MM.1S (cell line): ENCODE data around the gene TMEM187.

Source experiments
- DNase-seq: peaks from one replicate; pipeline ENCODE4 v3.0.0-alpha.2; 2015
- H2AFZ ChIP-seq: fragments of 300-600 bp; sonication (generic); 2 replicates; pipeline ENCODE4 v1.6.0; 2016; ENCODE audit warnings: antibody characterized with exemption, low read length
- H3F3A ChIP-seq: fragments of 300-600 bp; sonication (generic); 2 replicates; pipeline ENCODE4 v1.6.1; 2016; ENCODE audit warnings: mild to moderate bottlenecking, antibody characterized with exemption, low read length, moderate library complexity, mixed read lengths; ENCODE audit not compliant: insufficient read depth
- H3K27ac ChIP-seq: fragments of 300-600 bp; sonication (generic); 2 replicates; pipeline ENCODE4 v1.5.1; 2016; ENCODE audit warnings: mild to moderate bottlenecking, low read length
- H3K27me3 ChIP-seq: fragments of 300-600 bp; sonication (generic); replicated peaks from 2 replicates; pipeline ENCODE4 v1.6.0; 2016; ENCODE audit warnings: low read length; ENCODE audit not compliant: insufficient read depth
- H3K36me3 ChIP-seq: fragments of 300-600 bp; sonication (generic); replicated peaks from 2 replicates; pipeline ENCODE4 v1.6.1; 2016; ENCODE audit warnings: mild to moderate bottlenecking, low read length, mixed read lengths; ENCODE audit not compliant: insufficient read depth
- H3K4me1 ChIP-seq: fragments of 300-600 bp; sonication (generic); 2 replicates; pipeline ENCODE4 v1.6.1; 2016; ENCODE audit warnings: low read length, mixed read lengths
- H3K4me2 ChIP-seq: fragments of 300-600 bp; sonication (generic); 2 replicates; pipeline ENCODE4 v1.6.0; 2016; ENCODE audit warnings: low read depth, low read length
- H3K4me3 ChIP-seq: fragments of 300-600 bp; sonication (generic); 2 replicates; pipeline ENCODE4 v1.5.1; 2016; ENCODE audit warnings: low read length, mixed read lengths
- H3K79me2 ChIP-seq: fragments of 300-600 bp; sonication (generic); 2 replicates; pipeline ENCODE4 v1.6.1; 2016; ENCODE audit warnings: mixed run types, low read length, mixed read lengths
- H3K9ac ChIP-seq: fragments of 300-600 bp; sonication (generic); 2 replicates; pipeline ENCODE4 v1.6.1; 2016; ENCODE audit warnings: low read length, mixed read lengths
- H3K9me2 ChIP-seq: fragments of 300-600 bp; sonication (generic); replicated peaks from 2 replicates; pipeline ENCODE4 v1.6.1; 2016; ENCODE audit warnings: mild to moderate bottlenecking, low read length, mixed read lengths; ENCODE audit not compliant: insufficient read depth
- H3K9me3 ChIP-seq: fragments of 300-600 bp; sonication (generic); replicated peaks from 2 replicates; pipeline ENCODE4 v1.6.1; 2016; ENCODE audit warnings: mild to moderate bottlenecking, low read length, mixed read lengths; ENCODE audit not compliant: insufficient read depth
- H4K20me1 ChIP-seq: fragments of 300-600 bp; sonication (generic); 2 replicates; pipeline ENCODE4 v1.6.1; 2016; ENCODE audit warnings: mild to moderate bottlenecking, low read length, moderate library complexity, mixed read lengths; ENCODE audit not compliant: insufficient read depth
- EZH2 ChIP-seq: fragments of 300-600 bp; sonication (generic); optimal IDR thresholded peaks from 2 replicates; pipeline ENCODE3; 2017; ENCODE audit warnings: low read depth, mild to moderate bottlenecking, antibody characterized with exemption, low read length, mixed read lengths
- EZH2phosphoT487 ChIP-seq: fragments of 300-600 bp; sonication (generic); IDR thresholded peaks from 2 replicates; pipeline ENCODE4 v1.6.1; 2018; ENCODE audit warnings: antibody characterized with exemption, low read length
- TF ChIP-seq, protein P1 (sequence below): fragments of 300-600 bp; sonication (generic); IDR thresholded peaks from 2 replicates; pipeline ENCODE4 v1.5.1; 2016; ENCODE audit warnings: antibody characterized with exemption, low read length, mixed read lengths

Gene TMEM187

DNA sequence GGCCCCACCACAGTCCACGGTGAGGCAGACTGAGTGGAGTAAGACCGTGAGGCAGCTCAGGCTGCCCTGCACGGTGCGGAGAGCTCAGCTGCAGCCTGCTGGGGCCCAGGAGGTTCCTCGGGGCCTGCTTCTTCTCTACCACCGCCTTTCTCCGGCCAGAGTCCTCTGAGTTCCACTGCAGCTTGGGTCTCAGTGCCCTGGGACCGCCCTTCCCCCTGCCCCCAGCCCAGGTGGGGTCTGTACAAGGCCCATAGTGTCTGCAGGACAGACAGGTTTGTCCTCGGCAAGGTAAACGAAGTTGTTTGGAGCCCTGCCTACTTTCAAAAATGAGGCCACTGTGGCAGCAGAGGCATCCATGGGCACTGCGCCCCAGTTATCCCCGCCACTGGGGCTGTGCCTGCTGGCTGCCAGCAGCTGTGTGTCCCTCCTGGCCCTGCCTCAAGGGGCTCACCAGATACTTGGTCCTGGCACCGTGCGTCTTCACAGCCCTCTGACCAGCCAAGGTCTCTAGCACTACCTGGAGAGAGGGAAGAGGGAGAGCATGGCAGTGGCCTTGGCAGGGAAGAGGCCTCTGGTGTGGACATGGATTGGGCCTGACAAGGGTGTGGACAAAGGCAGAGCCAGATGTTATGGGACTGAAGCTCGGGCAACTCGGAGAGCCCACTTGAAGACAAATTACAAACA lies 43.2 kb downstream of the TMEM187 start:
- no peaks in the 10 kb centered on the region for H3K9me3 ChIP-seq
- DNase-seq: no peak
- no peak overlapping the region for H3K9ac ChIP-seq
- TF ChIP-seq, protein P1, sequence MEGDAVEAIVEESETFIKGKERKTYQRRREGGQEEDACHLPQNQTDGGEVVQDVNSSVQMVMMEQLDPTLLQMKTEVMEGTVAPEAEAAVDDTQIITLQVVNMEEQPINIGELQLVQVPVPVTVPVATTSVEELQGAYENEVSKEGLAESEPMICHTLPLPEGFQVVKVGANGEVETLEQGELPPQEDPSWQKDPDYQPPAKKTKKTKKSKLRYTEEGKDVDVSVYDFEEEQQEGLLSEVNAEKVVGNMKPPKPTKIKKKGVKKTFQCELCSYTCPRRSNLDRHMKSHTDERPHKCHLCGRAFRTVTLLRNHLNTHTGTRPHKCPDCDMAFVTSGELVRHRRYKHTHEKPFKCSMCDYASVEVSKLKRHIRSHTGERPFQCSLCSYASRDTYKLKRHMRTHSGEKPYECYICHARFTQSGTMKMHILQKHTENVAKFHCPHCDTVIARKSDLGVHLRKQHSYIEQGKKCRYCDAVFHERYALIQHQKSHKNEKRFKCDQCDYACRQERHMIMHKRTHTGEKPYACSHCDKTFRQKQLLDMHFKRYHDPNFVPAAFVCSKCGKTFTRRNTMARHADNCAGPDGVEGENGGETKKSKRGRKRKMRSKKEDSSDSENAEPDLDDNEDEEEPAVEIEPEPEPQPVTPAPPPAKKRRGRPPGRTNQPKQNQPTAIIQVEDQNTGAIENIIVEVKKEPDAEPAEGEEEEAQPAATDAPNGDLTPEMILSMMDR: no peak
- TF ChIP-seq EZH2phosphoT487 (no peak), EZH2 (no peak)
- H3K4me3 ChIP-seq: no peak overlapping the region
- H3K79me2 ChIP-seq: peaks cover 75% of the 10 kb centered on the region
- H3K27me3 ChIP-seq: no peaks in the 10 kb centered on the region
- no peaks in the 10 kb centered on the region for H3K9me2 ChIP-seq
- peaks cover 10% of the 10 kb centered on the region for H3F3A ChIP-seq
- no peak overlapping the region for H3K27ac ChIP-seq
- no peaks in the 10 kb centered on the region for H4K20me1 ChIP-seq
- no peaks in the 10 kb centered on the region for H3K36me3 ChIP-seq
- no peak overlapping the region for H3K4me2 ChIP-seq
- no peak overlapping the region for H2AFZ ChIP-seq
- peaks cover 23% of the 10 kb centered on the region for H3K4me1 ChIP-seq

GRCh38 chrX:154016366-154017076 lies 44.0 kb downstream of the TMEM187 start:
- H3K27me3 ChIP-seq: no peaks in the 10 kb centered on the region
- H3K9me2 ChIP-seq: no peaks in the 10 kb centered on the region
- peaks cover 10% of the 10 kb centered on the region; the same call in 1 of the 2 replicates for H3F3A ChIP-seq
- no peak for DNase-seq
- no peak overlapping the region for H3K27ac ChIP-seq
- no peaks in the 10 kb centered on the region for H3K9me3 ChIP-seq
- H2AFZ ChIP-seq: no peak overlapping the region
- peaks cover 81% of the 10 kb centered on the region for H3K79me2 ChIP-seq
- H3K4me1 ChIP-seq: peaks cover 20% of the 10 kb centered on the region
- H3K9ac ChIP-seq: no peak overlapping the region
- H4K20me1 ChIP-seq: no peaks in the 10 kb centered on the region
- TF ChIP-seq EZH2: no peak
- TF ChIP-seq, protein P1: no peak
- no peak overlapping the region for H3K4me3 ChIP-seq
- no peaks in the 10 kb centered on the region for H3K36me3 ChIP-seq
- H3K4me2 ChIP-seq: no peak overlapping the region

- Histone ChIP-seq H3K79me2 (peaks cover 68% of the 10 kb centered on the region), H3K4me2 (peak overlapping the region; percentile 75), H3K9ac (peak overlapping the region; percentile 89), H3K36me3 (no peaks in the 10 kb centered on the region), H3K27ac (peak overlapping the region; percentile 62; the same call in 1 of the 2 replicates), H3K9me3 (no peaks in the 10 kb centered on the region), H3K4me3 (peak overlapping the region; percentile 83), H3K9me2 (no peaks in the 10 kb centered on the region), H4K20me1 (no peaks in the 10 kb centered on the region), H3F3A (peaks cover 10% of the 10 kb centered on the region; the same call in 1 of the 2 replicates), H2AFZ (no peak overlapping the region), H3K27me3 (no peaks in the 10 kb centered on the region), H3K4me1 (peaks cover 12% of the 10 kb centered on the region)
- TF ChIP-seq, protein P1: no peak
- TF ChIP-seq EZH2phosphoT487 (no peak), EZH2 (no peak)
- DNase-seq: no peak
These were observed 45.4 kb downstream of the TMEM187 start for GRCh38 chrX:154017766-154018517.
